Endothelial cell of umbilical vein (primary cell): Measurements from ENCODE around the gene SLC20A1. TPM values are rescaled to one million over a fixed set of nuclear protein-coding genes. Genes with fewer than 3 reads are reported as not detected.

Experiments used
- BruUV-seq: library from RNA; stranded (reverse); fragments of 400-500 nt; replicated peaks from 2 replicates; lab custom pipeline; 2021; lab: Mats Ljungman, UMichigan
- CTCF ChIA-PET: fragments of 300-600, 350-600 bp; sonication (Branson Sonifier 250); formaldehyde crosslinking; loops from one replicate; lab custom pipeline; 2021; ENCODE audit warnings: antibody characterized with exemption, inconsistent platforms; lab: Charles Lee
- POLR2A ChIA-PET: fragments of 300-600, 350-600 bp; sonication (Branson Sonifier 250); formaldehyde crosslinking; loops from one replicate; lab custom pipeline; 2021; ENCODE audit warnings: antibody characterized with exemption, inconsistent platforms; lab: Charles Lee
- DNase-seq: peaks from one replicate; pipeline ENCODE4 v3.0.0-alpha.2; 2011; ENCODE audit warnings: low read depth, low spot score
- FAIRE-seq: peaks from 2 replicates; lab custom pipeline; 2011; peaks lifted over from hg19 to GRCh38; lab: Jason Lieb, UNC
- H2AFZ ChIP-seq: 2 replicates; pipeline ENCODE4 v1.6.0; 2012; ENCODE audit warnings: low read depth, low read length, control low read depth, inconsistent platforms
- H3K27ac ChIP-seq: 2 replicates; pipeline ENCODE4 v1.5.1; 2011; ENCODE audit warnings: low read depth, mild to moderate bottlenecking, control low read depth, low read length, moderate library complexity; ENCODE audit not compliant: insufficient read depth
- H3K27me3 ChIP-seq, 2 experiments: 2 replicates each; pipeline versions ENCODE4 v1.6.0 to v1.6.1; 2011; ENCODE audit warnings: low read length in 2 of 2, mixed read lengths in 1 of 2; ENCODE audit not compliant: control insufficient read depth in 2 of 2, insufficient read depth in 2 of 2
- H3K36me3 ChIP-seq, 2 experiments: 2 replicates in 1 of 2; 3 replicates in 1 of 2; pipeline ENCODE4 v1.5.1; 2011; ENCODE audit warnings: low read length in 2 of 2, mild to moderate bottlenecking in 1 of 2, moderate library complexity in 1 of 2; ENCODE audit not compliant: control insufficient read depth in 2 of 2, insufficient read depth in 2 of 2; ENCODE audit errors: extremely low read depth in 1 of 2
- H3K4me1 ChIP-seq: 3 replicates; pipeline ENCODE4 v1.5.1; 2011; ENCODE audit warnings: mild to moderate bottlenecking, low read length; ENCODE audit not compliant: control insufficient read depth, insufficient read depth; ENCODE audit errors: extremely low read depth
- H3K4me2 ChIP-seq: 2 replicates; pipeline ENCODE4 v1.6.1; 2011; ENCODE audit warnings: low read length, control low read depth, mixed read lengths; ENCODE audit not compliant: insufficient read depth
- H3K4me3 ChIP-seq, 3 experiments: fragments of 200-600 bp in 1 of 3; sonication (generic), shearing (Covaris generic) in 1 of 3; replicated peaks in 1 of 3; 2 replicates each; pipeline ENCODE4 v1.5.1; 2011 to 2016; ENCODE audit warnings: control low read depth in 3 of 3, low read length in 3 of 3, mild to moderate bottlenecking in 2 of 3, inconsistent platforms in 1 of 3, low read depth in 1 of 3, moderate library complexity in 1 of 3; ENCODE audit not compliant: insufficient read depth in 1 of 3
- H3K79me2 ChIP-seq: 2 replicates; pipeline ENCODE4 v1.6.0; 2012; ENCODE audit warnings: low read length, inconsistent platforms; ENCODE audit not compliant: control insufficient read depth, insufficient read depth
- H3K9ac ChIP-seq: replicated peaks from 2 replicates; pipeline ENCODE3; 2011; ENCODE audit warnings: low read length, control low read depth; ENCODE audit not compliant: insufficient read depth; ENCODE audit errors: extremely low read depth
- H3K9me1 ChIP-seq: replicated peaks from 3 replicates; pipeline ENCODE4 v1.6.0; 2011; ENCODE audit warnings: mild to moderate bottlenecking, low read length; ENCODE audit not compliant: control insufficient read depth, insufficient read depth; ENCODE audit errors: extremely low read depth
- H3K9me3 ChIP-seq: replicated peaks from 2 replicates; pipeline ENCODE4 v1.5.1; 2012; ENCODE audit warnings: low read length, inconsistent platforms; ENCODE audit not compliant: control insufficient read depth, insufficient read depth
- H4K20me1 ChIP-seq: replicated peaks from 2 replicates; pipeline ENCODE3; 2011; ENCODE audit warnings: mild to moderate bottlenecking, low read length; ENCODE audit not compliant: control insufficient read depth, insufficient read depth; ENCODE audit errors: extremely low read depth
- EZH2 ChIP-seq: IDR thresholded peaks from 2 replicates; pipeline ENCODE4 v1.6.1; 2012; ENCODE audit warnings: borderline replicate concordance, low read depth, mild to moderate bottlenecking, moderate library complexity, low read length, inconsistent platforms; ENCODE audit not compliant: severe bottlenecking
- FOS ChIP-seq: IDR thresholded peaks from 2 replicates; pipeline ENCODE4 v1.6.1; 2011; ENCODE audit warnings: mild to moderate bottlenecking, low read length, moderate library complexity, borderline replicate concordance; ENCODE audit not compliant: insufficient read depth
- GATA2 ChIP-seq: IDR thresholded peaks from 2 replicates; pipeline ENCODE4 v1.7.0; 2011; ENCODE audit warnings: low read depth, mild to moderate bottlenecking, moderate library complexity, mixed read lengths, low read length; ENCODE audit not compliant: insufficient read length, insufficient read depth
- JUN ChIP-seq: IDR thresholded peaks from 2 replicates; pipeline ENCODE4 v1.6.1; 2011; ENCODE audit warnings: borderline replicate concordance, low read depth; ENCODE audit not compliant: insufficient read length, insufficient read depth
- MYC ChIP-seq: IDR thresholded peaks from one replicate; pipeline ENCODE4 v1.6.1; 2011; ENCODE audit warnings: mild to moderate bottlenecking, low read depth, low read length
- POLR2A ChIP-seq: IDR thresholded peaks from 2 replicates; pipeline ENCODE4 v1.6.1; 2012; ENCODE audit warnings: low read depth, mild to moderate bottlenecking, control low read depth, low read length
- POLR2AphosphoS5 ChIP-seq: IDR thresholded peaks from 2 replicates; pipeline ENCODE4 v1.6.1; 2012; ENCODE audit warnings: low read depth, mild to moderate bottlenecking, control low read depth, low read length, moderate library complexity; ENCODE audit not compliant: insufficient read depth
- dilution Hi-C: fragments of 300-500 bp; cut with MboI; formaldehyde crosslinking; loops from one replicate; pipeline ENCODE4 v1.15.0; 2019; ENCODE audit warnings: low sequenced_read_pairs; ENCODE audit not compliant: extremely low pct_ligation_motif_present
- intact Hi-C: fragments of 100-400 bp; cut with micrococcal nuclease; formaldehyde crosslinking; loops from one replicate; pipeline ENCODE4 v1.10.0; 2022
- polyA plus RNA-seq, 4 experiments: library from polyadenylated mRNA; depleted of rRNA in 3 of 4; stranded (reverse) in 3 of 4; unstranded in 1 of 4; fragments of >200 nt; gene quantifications; 2 replicates each; pipeline versions ENCODE4 v1.2.1 to v1.2.3, GENCODE V29; 2011 to 2012; ENCODE audit warnings: missing spikeins in 1 of 4
- total RNA-seq: library from RNA; stranded (reverse); gene quantifications from 2 replicates; pipeline ENCODE4 v1.2.3, GENCODE V29; 2021
- TF ChIP-seq, protein P1 (sequence below): IDR thresholded peaks from 2 replicates; pipeline ENCODE4 v1.6.1; 2011; ENCODE audit not compliant: insufficient read depth, insufficient read length
- TF ChIP-seq, protein P2 (sequence below), 2 donors: IDR thresholded peaks; 1 replicate in 1 of 2; 2 replicates in 1 of 2; pipeline ENCODE4 v1.5.1; 2011; ENCODE audit warnings: low read length in 2 of 2, mild to moderate bottlenecking in 2 of 2, moderate library complexity in 2 of 2, control low read depth in 1 of 2, inconsistent platforms in 1 of 2, low read depth in 1 of 2; ENCODE audit not compliant: insufficient read depth in 1 of 2; ENCODE audit errors: extremely low read depth in 1 of 2

SLC20A1 gene
- total and polyA plus RNA-seq, 2 donors (not counting 3 experiments of a cell fraction or from before 2014, with no cell fraction given), result 52.7 to 149 TPM

DNA sequence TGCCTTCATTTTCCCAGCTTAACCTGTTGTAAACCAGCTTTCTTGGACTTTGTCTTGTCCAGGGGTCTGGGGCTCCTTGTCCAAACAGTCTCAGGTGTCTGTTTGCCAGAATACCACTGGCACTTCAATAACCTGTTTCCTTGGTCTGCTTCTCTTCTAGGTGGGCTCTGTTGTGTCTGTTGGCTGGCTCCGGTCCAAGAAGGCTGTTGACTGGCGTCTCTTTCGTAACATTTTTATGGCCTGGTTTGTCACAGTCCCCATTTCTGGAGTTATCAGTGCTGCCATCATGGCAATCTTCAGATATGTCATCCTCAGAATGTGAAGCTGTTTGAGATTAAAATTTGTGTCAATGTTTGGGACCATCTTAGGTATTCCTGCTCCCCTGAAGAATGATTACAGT is 17.0 kb downstream of the SLC20A1 start:
- Histone ChIP-seq H3K27ac (no peak overlapping the region), H3K9me3 (no peaks in the 10 kb centered on the region), H3K9me1 (no peaks in the 10 kb centered on the region), H3K4me2 (no peak overlapping the region), H2AFZ (no peak overlapping the region), H3K9ac (no peak overlapping the region), H3K4me1 (peaks cover 17% of the 10 kb centered on the region), H3K27me3 (no peaks in the 10 kb centered on the region), H3K4me3 (no peak overlapping the region), H4K20me1 (no peaks in the 10 kb centered on the region), H3K36me3 (peaks cover 25 to 49% of the 10 kb centered on the region in 2 experiments), H3K79me2 (peaks cover 31% of the 10 kb centered on the region)
- no peak for FAIRE-seq
- no peak for DNase-seq
- TF ChIP-seq POLR2AphosphoS5 (no peak), EZH2 (no peak), JUN (no peak), FOS (no peak), GATA2 (no peak), POLR2A (no peak), MYC (no peak)
- TF ChIP-seq, protein P1, sequence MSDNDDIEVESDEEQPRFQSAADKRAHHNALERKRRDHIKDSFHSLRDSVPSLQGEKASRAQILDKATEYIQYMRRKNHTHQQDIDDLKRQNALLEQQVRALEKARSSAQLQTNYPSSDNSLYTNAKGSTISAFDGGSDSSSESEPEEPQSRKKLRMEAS, result no peak
- TF ChIP-seq, protein P2, sequence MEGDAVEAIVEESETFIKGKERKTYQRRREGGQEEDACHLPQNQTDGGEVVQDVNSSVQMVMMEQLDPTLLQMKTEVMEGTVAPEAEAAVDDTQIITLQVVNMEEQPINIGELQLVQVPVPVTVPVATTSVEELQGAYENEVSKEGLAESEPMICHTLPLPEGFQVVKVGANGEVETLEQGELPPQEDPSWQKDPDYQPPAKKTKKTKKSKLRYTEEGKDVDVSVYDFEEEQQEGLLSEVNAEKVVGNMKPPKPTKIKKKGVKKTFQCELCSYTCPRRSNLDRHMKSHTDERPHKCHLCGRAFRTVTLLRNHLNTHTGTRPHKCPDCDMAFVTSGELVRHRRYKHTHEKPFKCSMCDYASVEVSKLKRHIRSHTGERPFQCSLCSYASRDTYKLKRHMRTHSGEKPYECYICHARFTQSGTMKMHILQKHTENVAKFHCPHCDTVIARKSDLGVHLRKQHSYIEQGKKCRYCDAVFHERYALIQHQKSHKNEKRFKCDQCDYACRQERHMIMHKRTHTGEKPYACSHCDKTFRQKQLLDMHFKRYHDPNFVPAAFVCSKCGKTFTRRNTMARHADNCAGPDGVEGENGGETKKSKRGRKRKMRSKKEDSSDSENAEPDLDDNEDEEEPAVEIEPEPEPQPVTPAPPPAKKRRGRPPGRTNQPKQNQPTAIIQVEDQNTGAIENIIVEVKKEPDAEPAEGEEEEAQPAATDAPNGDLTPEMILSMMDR (IDR thresholded peaks at IDR 0.05; ENCODE audit: extremely low read depth in 1 of 2, insufficient read depth in 1 of 2, low read depth in 1 of 2, low read length in 2 of 2), result no peak
- dilution Hi-C loops (no loop called here), intact Hi-C loops (loop anchor here (5.0 kb wide), 1 partner anchor 35 kb away; no protein-coding TSS in a partner anchor)
- BruUV-seq, result no TSS peak
- POLR2A ChIA-PET, result no interaction called here
- CTCF ChIA-PET, result interaction anchor here (1.3 to 3.8 kb wide), 3 partner anchors 11 to 37 kb away, joined by 3 to 17 read pairs (median 7); no protein-coding TSS in a partner anchor
